Progenitor cell of endocrine pancreas (in vitro differentiated cells): ENCODE results near the gene GJB3. TPM values are rescaled to one million over a fixed set of nuclear protein-coding genes. Genes with fewer than 3 reads are reported as not detected.

Source experiments
- DNase-seq: peaks from one replicate; pipeline ENCODE4 v3.0.0; 2021; ENCODE audit warnings: low spot score; ENCODE audit not compliant: unreplicated experiment
- H3K27ac Mint-ChIP-seq: 2 replicates; pipeline ENCODE4 v1.8.0; 2021; ENCODE audit warnings: mild to moderate bottlenecking, moderate library complexity, mixed read lengths
- H3K27me3 Mint-ChIP-seq: 2 replicates; pipeline ENCODE4 v1.8.0; 2021; ENCODE audit warnings: mixed read lengths
- H3K36me3 Mint-ChIP-seq: 2 replicates; pipeline ENCODE4 v1.8.0; 2022; ENCODE audit warnings: mixed read lengths; ENCODE audit not compliant: insufficient read depth
- H3K4me1 Mint-ChIP-seq: 2 replicates; pipeline ENCODE4 v1.8.0; 2021; ENCODE audit warnings: low read depth, mixed read lengths
- H3K4me3 Mint-ChIP-seq: 2 replicates; pipeline ENCODE4 v1.8.0; 2021; ENCODE audit warnings: low read depth, mild to moderate bottlenecking, moderate library complexity, mixed read lengths
- H3K9me3 Mint-ChIP-seq: 2 replicates; pipeline ENCODE4 v1.8.0; 2021; ENCODE audit warnings: low read depth, mixed read lengths
- total RNA-seq: library from RNA; stranded (reverse); gene quantifications from 2 replicates; pipeline ENCODE4 v1.2.1, GENCODE V29; 2021
- TF ChIP-seq, protein P1 (sequence below): fragments of 200-600 bp; sonication (generic); IDR thresholded peaks from one replicate; pipeline ENCODE4 v1.5.0; 2021; ENCODE audit warnings: antibody characterized with exemption, mild to moderate bottlenecking; ENCODE audit not compliant: unreplicated experiment

Gene GJB3
- total RNA-seq, 1 donor from 2014 or later = 0.14 TPM

DNA sequence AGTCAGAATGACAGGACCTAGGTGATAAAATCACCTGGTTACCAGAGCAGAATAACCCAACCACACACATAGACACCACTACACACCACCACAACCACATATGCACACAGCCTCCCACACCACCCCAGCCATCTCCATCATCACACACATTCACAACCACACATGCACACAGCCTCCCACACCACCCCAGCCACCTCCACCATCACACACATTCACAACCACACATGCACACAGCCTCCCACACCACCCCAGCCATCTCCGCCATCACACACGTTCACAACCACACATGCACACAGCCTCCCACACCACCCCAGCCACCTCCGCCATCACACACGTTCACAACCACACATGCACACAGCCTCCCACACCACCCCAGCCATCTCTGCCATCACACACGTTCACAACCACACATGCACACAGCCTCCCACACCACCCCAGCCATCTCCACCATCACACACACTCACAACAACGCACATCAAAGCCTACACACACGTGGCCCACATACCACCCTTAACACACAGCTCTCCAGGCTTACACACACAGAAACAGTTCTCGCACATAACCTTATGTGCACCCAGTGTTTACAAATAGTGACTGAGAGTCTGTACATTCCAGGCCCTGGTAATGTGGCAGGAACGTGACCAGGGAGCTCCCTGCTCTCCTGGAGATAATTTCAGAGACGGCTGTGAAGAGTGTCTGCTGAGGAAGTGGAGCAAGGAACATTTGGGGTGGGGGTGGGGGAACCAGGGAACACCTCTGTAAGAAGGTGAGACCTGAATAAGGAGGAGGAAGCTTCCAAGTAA lies 3.3 kb upstream of the GJB3 start:
- H3K4me1 Mint-ChIP-seq = peaks cover 5% of the 10 kb centered on the region
- TF ChIP-seq, protein P1, sequence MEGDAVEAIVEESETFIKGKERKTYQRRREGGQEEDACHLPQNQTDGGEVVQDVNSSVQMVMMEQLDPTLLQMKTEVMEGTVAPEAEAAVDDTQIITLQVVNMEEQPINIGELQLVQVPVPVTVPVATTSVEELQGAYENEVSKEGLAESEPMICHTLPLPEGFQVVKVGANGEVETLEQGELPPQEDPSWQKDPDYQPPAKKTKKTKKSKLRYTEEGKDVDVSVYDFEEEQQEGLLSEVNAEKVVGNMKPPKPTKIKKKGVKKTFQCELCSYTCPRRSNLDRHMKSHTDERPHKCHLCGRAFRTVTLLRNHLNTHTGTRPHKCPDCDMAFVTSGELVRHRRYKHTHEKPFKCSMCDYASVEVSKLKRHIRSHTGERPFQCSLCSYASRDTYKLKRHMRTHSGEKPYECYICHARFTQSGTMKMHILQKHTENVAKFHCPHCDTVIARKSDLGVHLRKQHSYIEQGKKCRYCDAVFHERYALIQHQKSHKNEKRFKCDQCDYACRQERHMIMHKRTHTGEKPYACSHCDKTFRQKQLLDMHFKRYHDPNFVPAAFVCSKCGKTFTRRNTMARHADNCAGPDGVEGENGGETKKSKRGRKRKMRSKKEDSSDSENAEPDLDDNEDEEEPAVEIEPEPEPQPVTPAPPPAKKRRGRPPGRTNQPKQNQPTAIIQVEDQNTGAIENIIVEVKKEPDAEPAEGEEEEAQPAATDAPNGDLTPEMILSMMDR = no peak
- no peaks in the 10 kb centered on the region for H3K36me3 Mint-ChIP-seq
- H3K27me3 Mint-ChIP-seq = peaks cover 39% of the 10 kb centered on the region
- H3K4me3 Mint-ChIP-seq = no peak overlapping the region
- no peaks in the 10 kb centered on the region for H3K9me3 Mint-ChIP-seq
- H3K27ac Mint-ChIP-seq = no peak overlapping the region
- no peak for DNase-seq

GRCh38 chr1:34778381-34778780 lies 2.6 kb upstream of the GJB3 start:
- Mint-ChIP-seq H3K36me3 (no peaks in the 10 kb centered on the region), H3K27me3 (peaks cover 46% of the 10 kb centered on the region), H3K4me1 (peaks cover 5% of the 10 kb centered on the region), H3K27ac (no peak overlapping the region), H3K4me3 (no peak overlapping the region), H3K9me3 (no peaks in the 10 kb centered on the region)
- no peak for DNase-seq
- TF ChIP-seq, protein P1 = no peak

DNA sequence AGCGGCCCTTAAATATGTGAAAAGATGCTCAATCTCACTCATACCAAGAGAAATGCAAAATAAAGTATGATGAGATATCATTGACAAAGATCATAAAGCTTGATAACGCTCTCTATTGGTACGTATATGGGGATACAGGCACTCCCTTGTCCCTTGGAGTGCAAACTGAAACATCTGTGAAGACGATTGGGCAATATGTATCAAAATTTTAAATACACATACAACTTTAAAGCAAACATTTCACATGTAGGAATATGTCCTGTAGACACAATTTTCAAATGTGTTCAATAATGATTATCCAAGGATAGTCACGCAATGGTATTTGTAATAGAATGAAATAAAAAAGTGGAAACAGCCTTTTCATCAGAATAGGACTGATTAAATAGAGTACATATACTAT lies 2.0 kb upstream of the GJB3 start:
- Mint-ChIP-seq H3K4me1 (peaks cover 5% of the 10 kb centered on the region), H3K27me3 (peaks cover 50% of the 10 kb centered on the region), H3K4me3 (no peak overlapping the region), H3K9me3 (no peaks in the 10 kb centered on the region), H3K36me3 (no peaks in the 10 kb centered on the region), H3K27ac (no peak overlapping the region)
- no peak for DNase-seq
- TF ChIP-seq, protein P1 = no peak

- TF ChIP-seq, protein P1 = no peak
- Mint-ChIP-seq H3K9me3 (no peaks in the 10 kb centered on the region), H3K27me3 (peaks cover 52% of the 10 kb centered on the region), H3K27ac (no peak overlapping the region), H3K36me3 (no peaks in the 10 kb centered on the region), H3K4me1 (peaks cover 5% of the 10 kb centered on the region), H3K4me3 (no peak overlapping the region)
- no peak for DNase-seq
Observed at GRCh38 chr1:34779526-34779925, 1.5 kb upstream of the GJB3 start.

- no peaks in the 10 kb centered on the region for H3K36me3 Mint-ChIP-seq
- H3K9me3 Mint-ChIP-seq = no peaks in the 10 kb centered on the region
- no peak overlapping the region for H3K4me3 Mint-ChIP-seq
- TF ChIP-seq, protein P1 = no peak
- no peak for DNase-seq
- peaks cover 54% of the 10 kb centered on the region for H3K27me3 Mint-ChIP-seq
- no peak overlapping the region for H3K27ac Mint-ChIP-seq
- peaks cover 5% of the 10 kb centered on the region for H3K4me1 Mint-ChIP-seq
Observed at GRCh38 chr1:34779962-34780361, 1.1 kb upstream of the GJB3 start.
